Cerebellar cortex (tissue), 1 donor: ENCODE results near the gene CTNND1.

ENCODE experiments used
- DNase-seq: peaks from one replicate; pipeline ENCODE4 v3.0.0-alpha.2; 2015; ENCODE audit warnings: low spot score

Gene CTNND1

DNA sequence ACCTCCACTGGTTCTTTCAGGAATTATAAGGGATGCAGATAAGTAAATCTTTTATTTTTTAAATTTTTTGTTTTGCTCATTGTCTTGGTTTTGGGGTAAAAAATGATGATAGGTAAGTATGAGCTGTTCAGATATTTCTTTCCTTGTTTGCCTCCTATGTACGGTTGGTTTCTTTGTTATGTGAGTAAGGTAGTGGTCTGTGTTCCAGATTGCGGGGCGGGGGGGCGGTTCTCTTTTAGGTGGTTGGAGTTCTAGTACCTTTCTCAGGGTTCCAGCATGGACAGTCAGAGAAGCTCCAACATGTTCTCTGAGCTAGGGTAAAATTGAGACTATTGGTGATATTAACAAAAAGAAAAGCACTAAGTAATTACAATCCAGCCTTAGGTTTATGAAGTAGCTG is 2.4 kb downstream of the CTNND1 start:
- no peak for DNase-seq

DNA sequence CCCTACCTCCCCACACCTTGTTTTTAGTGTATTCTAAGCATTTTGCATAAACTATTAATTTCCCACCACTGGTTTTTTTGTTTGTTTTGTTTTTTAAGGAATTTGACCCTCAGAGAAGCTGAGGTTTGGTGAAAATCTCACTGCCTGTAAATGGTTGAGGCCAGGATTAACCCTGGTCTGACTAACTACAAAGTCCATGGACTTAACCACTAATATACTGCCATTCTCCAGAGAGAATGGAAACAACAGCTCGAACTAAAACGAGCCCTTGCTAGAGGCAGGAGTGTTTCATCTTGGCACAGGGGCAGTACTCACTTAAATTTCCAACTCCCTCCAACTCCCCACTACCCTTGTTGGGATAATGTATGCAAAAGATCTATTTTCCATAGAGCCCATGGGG is 3.0 kb downstream of the CTNND1 start:
- no peak for DNase-seq

DNA sequence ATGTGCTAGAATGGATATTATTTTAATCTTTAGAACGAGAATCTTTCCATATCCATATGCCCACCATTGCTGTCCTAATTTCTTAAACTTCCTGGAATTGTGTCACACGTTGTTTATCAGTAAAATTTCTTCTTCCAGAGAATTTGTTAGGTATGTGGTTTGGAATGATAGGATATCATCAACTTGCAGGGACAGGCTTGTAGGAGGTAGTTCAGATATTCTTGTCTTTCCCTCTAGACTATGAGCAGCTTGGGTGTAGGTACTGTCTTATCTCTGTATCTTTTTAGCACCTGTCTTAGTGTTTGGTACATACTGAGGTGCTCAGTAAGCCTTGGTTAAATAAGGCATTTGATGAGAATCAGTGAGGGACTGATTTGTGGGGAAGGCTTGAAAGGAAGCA is 3.4 kb downstream of the CTNND1 start:
- no peak for DNase-seq

DNA sequence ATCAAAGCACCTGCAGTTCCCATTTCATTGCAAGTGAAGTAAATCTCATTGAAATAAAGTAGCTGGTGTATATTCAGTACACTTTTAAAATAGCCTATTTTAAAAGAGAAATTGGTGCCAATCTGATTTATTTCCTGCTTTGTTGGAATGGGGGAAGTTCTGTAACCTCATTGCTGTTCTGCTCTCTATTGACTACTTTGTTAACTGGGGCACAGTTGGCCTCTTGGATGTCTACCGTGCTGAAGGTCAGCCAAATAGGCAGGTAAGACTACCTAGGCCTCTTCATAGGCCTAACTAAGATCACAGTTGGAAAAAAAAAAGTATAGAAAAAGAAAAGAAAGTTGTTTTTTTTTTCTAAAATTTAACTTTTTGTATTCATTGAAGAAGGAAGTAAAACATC is 9.2 kb downstream of the CTNND1 start:
- DNase-seq, result no peak

DNA sequence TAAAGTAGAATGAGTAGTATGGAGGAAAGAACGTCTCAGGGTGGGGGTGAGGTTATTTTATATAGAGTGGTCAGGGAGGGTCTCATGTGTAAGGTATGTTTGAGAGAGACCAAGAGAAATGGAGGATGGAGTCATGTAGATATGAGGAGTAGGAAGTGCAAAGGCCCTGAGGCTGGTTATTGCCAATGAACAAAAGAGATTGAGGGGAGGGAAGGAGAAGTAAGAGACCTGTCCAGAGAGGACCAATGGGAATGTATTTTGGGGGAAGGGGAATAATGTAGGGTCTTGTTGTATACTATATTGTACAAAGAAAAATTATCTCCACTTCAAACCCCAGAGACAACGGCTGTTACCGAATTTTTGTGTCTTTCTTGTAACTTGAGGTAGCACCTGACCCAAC is 9.8 kb downstream of the CTNND1 start:
- no peak for DNase-seq

GRCh38 chr11:57772562-57772961 is 11.0 kb downstream of the CTNND1 start:
- no peak for DNase-seq

- no peak for DNase-seq
These were observed 11.5 kb downstream of the CTNND1 start for GRCh38 chr11:57773026-57773598.

DNA sequence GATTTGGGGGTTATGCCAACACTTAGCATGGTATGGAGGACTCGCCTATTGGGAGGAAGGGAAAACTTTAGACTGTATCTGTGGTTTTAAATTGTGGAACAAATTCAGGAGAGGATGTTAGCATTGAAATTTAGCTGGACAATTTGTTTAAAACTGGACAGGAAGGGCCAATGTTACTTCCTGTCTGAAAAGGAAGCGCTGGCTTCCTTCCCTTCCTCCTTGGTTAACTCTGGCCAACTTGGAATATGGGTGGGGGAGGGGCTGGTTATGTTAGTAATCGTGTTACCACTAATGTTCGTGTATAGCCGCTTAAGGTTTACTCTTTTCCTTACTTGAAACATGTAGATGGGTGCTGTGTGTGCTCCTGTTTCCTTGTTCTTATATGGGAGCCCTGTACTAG is 13.9 kb downstream of the CTNND1 start:
- no peak for DNase-seq

- no peak for DNase-seq
These were observed 14.5 kb downstream of the CTNND1 start for GRCh38 chr11:57776031-57776521.

DNA sequence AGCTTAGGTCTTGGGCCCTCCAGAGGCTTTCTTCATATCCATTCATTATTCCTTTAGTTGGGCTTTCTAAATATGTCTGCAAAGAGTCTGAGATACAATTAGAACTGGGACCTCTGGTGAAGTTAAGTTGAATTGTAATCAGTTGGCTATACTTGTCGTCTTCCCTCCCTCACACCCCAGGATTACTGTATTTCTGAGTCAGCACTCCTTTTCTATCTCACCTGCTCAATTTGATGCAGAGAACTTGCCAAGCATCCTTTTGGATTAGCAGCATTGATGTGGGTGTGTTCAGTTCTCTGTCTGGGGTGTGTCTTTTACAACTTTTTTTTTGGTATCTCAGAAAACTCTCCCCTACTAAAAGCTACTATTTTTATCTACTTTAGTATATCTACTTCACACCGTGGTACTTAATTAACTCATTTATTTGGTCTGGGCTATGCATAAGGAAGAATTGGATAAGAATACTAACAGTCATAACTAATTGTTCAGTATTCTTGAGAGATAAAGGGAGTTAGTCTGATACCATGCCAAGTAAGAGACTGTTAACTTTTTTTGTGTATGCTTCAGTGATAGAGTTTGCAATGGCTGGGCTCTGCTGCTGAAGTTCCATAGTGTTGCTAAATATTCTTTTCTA is 15.1 kb downstream of the CTNND1 start:
- no peak for DNase-seq

GRCh38 chr11:57777969-57778317 is 16.3 kb downstream of the CTNND1 start:
- no peak for DNase-seq

DNA sequence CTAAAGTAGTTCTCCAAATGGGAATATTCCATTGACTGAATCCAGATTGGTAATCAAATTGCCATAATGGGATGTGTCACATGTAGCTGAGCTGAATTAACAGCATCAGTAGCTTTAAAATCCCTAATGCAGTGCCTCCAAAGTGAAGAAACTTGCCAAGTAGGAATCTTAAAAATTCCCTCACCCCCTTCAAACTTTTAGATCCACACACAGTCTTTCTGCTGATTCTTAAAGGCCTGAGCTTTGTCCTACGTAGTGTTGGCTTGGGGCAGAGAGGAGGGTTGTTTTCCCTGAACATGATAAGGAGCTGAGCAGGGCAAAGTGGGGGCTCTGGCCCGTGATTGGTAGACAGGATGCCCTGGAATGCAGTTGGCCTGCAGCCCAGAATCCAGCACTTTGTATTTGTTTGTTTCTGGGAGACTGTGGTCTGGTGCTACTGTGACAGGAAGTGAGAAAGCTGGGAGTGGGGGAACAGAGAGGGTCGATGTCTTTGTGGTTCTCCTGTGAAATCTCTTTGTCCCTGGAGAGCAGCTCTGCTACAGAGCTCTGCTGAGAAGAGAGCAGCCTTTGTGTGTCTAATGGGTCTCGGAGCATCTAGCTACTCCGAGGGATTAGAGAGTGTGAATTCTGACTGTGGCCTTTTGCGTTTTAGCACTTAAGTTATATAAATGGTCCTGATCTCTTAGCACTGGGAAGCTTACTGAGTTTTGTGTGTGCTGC is 16.9 kb downstream of the CTNND1 start:
- peak; percentile 74 for DNase-seq

GRCh38 chr11:57779276-57779675 is 17.7 kb downstream of the CTNND1 start:
- DNase-seq, result peak; percentile 24

DNA sequence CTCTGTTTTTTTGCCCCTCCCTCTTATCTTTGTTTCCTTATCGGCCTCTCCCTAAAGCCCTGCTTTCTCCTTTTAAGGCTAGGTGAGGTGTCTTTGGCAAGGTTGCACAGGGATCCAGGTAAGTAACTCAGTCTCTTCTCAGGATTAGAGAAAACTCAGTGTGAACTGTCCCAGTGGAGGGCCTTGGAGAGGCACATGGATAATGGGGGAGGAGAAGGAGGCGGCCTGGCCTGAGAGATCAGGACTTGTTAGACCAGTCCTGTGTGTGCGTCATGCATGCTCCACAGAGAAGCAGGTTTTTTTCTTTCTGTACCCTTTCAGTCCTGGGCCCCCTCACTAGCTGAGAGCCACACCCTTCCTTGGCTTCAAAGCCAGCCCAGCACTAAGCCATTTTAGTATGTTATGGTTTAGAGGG is 19.9 kb downstream of the CTNND1 start:
- DNase-seq, result no peak

DNA sequence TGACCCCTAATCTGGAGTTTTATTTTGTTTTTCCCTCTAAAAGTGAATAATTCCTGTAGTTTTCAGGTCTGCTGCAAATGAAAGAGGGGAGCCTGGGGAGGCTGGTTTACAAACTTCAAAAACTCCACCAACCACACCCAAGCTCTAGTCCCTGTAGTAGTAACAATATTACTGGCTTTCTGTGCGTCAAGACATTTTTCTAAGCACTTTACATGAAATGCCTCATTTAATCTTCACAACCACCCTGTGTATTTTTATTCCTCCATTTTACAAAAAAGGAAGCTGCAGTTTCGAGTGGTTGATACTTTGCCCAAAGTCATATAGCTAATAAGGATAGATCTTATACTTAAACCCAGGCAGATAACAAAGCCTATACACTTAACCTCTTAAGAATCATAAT is 23.5 kb downstream of the CTNND1 start:
- no peak for DNase-seq

- DNase-seq, result no peak
These were observed 24.8 kb downstream of the CTNND1 start for GRCh38 chr11:57786436-57786835.

- DNase-seq, result no peak
These were observed 25.5 kb downstream of the CTNND1 start for GRCh38 chr11:57787006-57787604.

DNA sequence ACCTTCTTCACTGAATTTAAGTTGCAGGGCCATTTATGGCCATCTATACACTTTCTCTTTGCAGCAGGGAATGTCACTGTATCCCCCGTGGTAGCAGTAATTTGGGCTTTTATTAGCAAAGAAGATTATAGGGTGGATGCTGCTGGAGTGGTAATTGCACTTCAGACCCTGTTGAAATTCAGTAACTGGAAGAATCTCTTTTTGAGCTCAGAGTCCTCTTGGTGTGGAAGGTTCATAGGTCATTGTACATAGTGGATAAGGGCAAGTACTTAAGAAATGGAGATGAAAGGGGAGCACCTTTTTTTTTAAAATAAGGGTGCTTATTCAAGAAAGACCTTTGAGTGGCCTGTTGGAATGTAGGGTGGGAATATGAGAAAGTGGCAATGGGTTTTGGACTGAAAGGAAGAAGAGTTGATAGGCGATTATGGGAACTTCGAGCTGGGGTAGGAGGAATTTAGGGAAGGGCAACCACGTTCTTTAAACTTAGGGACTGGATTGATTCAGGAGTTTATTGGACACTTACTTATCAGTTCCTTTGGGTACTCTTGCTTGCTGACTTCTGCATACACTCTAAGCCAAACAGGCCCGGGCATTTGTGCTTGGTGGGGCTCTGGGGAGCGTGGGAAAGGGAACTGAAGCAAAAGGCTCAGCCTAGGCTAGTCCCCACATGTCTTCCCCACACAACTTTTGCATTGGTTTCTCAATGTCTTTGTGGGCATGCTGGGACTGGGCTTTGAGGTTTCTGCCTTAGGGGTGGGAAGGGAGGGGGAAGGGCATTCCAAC is 26.5 kb downstream of the CTNND1 start:
- DNase-seq, result no peak

DNA sequence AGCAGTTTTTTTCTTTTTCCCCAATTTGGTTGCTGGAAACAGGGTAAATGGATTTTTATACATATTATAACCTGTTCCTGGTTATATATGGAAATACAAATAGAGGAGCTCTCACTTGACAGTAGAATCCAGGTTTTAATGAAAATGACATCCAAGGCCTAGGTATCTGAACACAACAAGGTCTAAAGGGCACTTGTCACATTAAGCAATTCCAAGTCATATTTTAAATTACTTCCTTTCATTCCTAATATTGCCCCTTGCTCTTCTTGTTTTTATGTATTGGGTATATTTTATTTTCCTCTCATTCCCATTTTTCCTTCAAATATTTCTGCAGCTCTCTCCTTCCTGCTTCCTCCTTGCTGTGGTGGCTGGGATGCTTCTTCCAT is 27.1 kb downstream of the CTNND1 start:
- no peak for DNase-seq

GRCh38 chr11:57791321-57792059 is 29.9 kb downstream of the CTNND1 start:
- no peak for DNase-seq

DNA sequence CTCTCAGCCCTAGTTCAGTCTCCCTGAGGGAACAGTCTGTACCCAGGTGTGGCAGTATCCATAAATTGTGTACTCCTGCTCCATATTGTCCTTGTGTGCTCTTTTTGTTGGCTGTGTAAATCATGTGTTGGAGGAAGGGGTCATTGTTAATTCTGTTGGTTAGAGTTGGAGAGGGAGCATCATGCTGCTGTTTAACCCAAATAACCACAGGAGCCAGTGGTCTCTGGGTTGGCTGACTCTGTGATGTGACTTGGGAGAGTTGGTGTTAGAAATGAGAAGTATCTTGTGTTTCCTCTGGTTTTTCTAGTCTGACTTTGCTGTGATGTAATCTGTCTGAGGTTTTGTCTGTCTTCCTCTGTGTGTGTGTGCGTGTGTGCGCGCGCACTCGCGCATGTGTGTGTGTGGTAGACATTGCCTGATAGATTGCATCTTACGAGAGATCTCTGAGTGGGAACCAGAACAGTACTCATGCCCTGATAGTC is 30.5 kb downstream of the CTNND1 start:
- DNase-seq, result no peak
